ENCODE data around the gene RMND1. TPM values are rescaled to one million over a fixed set of nuclear protein-coding genes. Genes with fewer than 3 reads are reported as not detected.

The RMND1 gene
- total and polyA plus RNA-seq, 12 donors: 19.1 to 62.4 (median 26.1) TPM

DNA sequence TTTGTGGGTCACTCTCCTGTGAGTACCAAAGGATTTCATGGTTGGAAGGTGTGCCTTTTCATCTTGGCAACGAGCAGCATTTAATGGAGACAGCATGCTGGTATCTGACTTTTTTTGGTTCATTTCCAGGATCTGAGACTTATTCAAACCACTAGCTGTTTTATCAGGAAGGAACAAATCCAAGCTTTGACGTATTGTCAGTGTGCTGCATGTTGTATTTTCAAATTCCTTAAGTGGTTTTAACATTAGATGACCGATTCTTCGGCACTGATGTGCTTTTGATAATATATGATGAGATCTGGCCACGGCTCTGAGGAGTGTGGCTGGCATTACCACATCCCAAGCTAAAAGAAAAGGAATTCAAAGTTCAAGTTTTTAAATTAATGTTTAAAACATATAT is 6.4 kb downstream of the RMND1 start:
- H3K4me3 ChIP-seq: no peak overlapping the region
- H3K27ac ChIP-seq: peak overlapping the region in 4 of 5 donors; percentile 6 to 72 (median 56)
- no peaks in the 10 kb centered on the region for H3K36me3 ChIP-seq (replicated peaks in 1 of 2)
- H3K4me1 ChIP-seq (replicated peaks in 1 of 2): peaks cover 19 to 27% of the 10 kb centered on the region in 2 donors
- H3K9me3 ChIP-seq (replicated peaks in 1 of 3): no peaks in the 10 kb centered on the region
- no peak for DNase-seq
- 17 to 26% (median 21%) methylated on average over 5 of the region's 5 CpGs for whole genome bisulfite sequencing, 4 donors
- no peaks in the 10 kb centered on the region for H3K27me3 ChIP-seq
- TF ChIP-seq, protein P1, sequence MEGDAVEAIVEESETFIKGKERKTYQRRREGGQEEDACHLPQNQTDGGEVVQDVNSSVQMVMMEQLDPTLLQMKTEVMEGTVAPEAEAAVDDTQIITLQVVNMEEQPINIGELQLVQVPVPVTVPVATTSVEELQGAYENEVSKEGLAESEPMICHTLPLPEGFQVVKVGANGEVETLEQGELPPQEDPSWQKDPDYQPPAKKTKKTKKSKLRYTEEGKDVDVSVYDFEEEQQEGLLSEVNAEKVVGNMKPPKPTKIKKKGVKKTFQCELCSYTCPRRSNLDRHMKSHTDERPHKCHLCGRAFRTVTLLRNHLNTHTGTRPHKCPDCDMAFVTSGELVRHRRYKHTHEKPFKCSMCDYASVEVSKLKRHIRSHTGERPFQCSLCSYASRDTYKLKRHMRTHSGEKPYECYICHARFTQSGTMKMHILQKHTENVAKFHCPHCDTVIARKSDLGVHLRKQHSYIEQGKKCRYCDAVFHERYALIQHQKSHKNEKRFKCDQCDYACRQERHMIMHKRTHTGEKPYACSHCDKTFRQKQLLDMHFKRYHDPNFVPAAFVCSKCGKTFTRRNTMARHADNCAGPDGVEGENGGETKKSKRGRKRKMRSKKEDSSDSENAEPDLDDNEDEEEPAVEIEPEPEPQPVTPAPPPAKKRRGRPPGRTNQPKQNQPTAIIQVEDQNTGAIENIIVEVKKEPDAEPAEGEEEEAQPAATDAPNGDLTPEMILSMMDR (IDR thresholded peaks at IDR 0.05): no peak
- TF ChIP-seq POLR2A (IDR thresholded peaks at IDR 0.05): no peak
- intact Hi-C loops (cut with DNase I): no loop called here

DNA sequence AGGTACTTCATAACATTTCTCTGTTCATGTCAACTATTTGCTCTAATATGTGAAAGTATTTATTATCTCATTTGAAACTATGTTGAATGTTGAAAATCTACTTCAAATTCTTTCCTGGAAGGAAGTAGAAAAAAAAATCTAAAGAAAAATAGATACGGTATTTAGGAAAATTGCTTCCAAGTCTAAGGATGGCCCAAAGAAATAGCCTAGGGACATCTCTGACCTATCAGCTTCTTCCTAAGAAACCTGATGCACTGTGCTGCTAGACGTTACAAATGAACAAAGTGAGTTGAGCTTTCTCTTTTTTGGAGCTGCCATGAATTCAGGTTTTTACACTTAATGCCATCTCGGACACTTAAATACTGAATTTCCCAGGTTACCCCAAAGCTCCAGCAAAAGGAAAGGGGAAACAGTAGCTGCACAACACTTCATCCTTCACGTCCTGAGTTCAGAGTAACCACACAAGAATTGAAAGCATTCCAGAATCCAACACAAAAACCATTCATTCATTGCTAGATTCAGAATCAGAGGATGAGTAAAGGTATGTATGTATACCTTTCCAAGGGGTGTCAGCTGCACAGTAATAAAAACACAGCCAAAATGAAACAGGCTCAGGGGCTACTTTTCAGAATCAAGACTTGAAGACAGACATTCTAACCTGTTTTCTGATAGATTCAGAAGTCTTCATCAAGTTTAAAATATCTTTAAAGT is 7.9 kb downstream of the RMND1 start:
- DNase-seq: no peak
- Histone ChIP-seq H3K27me3 (no peaks in the 10 kb centered on the region), H3K9me3 (replicated peaks in 1 of 3) (no peaks in the 10 kb centered on the region), H3K27ac (no peak overlapping the region), H3K4me3 (no peak overlapping the region), H3K36me3 (replicated peaks in 1 of 2) (no peaks in the 10 kb centered on the region), H3K4me1 (replicated peaks in 1 of 2) (peaks cover 20 to 30% of the 10 kb centered on the region in 2 donors)
- 80 to 85% (median 82%) methylated on average over 4 of the region's 4 CpGs for WGBS, 4 donors
- TF ChIP-seq, protein P1 (IDR thresholded peaks at IDR 0.05): no peak
- no peak for TF ChIP-seq POLR2A (IDR thresholded peaks at IDR 0.05)
- intact Hi-C loops (cut with DNase I): no loop called here

DNA sequence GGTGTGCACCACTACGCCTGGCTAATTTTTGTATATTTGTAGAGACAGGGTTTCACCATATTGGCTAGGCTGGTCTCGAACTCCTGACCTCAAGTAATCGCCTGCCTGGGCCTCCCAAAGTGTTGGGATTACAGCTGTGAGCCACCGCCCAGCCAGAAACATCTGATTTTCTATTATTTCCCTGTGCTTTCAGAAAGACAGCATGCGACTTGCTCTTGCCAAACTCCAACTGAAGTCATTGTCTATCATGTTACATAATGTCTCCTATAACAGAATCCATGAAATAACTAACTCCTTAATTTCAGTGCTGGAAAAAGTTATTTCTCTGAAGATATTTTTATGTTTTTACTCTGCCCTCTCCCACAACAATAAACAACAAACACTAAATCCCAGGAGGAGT is 8.5 kb downstream of the RMND1 start:
- intact Hi-C loops (cut with DNase I): no loop called here
- DNase-seq: no peak
- Histone ChIP-seq H3K4me1 (replicated peaks in 1 of 2) (peaks cover 20 to 30% of the 10 kb centered on the region in 2 donors), H3K4me3 (no peak overlapping the region), H3K9me3 (replicated peaks in 1 of 3) (no peaks in the 10 kb centered on the region), H3K36me3 (replicated peaks in 1 of 2) (no peaks in the 10 kb centered on the region), H3K27ac (no peak overlapping the region), H3K27me3 (no peaks in the 10 kb centered on the region)
- no peak for TF ChIP-seq POLR2A (IDR thresholded peaks at IDR 0.05)
- TF ChIP-seq, protein P1 (IDR thresholded peaks at IDR 0.05): no peak
- WGBS, 4 donors: 92 to 93% (median 93%) methylated on average over 5 of the region's 5 CpGs

DNA sequence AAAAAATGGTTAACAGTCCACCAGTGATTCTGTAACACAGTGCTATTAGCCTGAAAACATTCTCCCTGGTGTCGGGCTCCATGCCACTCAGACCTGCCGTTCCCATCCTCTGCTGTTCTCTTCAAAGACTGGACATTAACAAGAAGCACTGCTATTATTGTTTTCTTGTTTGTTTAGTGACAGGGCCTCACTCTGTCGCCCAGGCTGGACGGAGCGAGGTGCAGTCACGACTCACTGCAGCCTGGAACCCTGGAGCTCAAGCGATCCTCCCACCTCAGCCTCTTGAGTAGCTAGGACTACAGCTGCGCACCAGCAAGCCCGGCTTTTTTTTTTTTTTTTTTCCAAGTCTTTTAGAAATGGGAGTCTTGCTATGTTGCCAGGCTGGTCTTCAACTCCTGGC is 9.6 kb downstream of the RMND1 start:
- H3K9me3 ChIP-seq (replicated peaks in 1 of 3): no peaks in the 10 kb centered on the region
- no peaks in the 10 kb centered on the region for H3K27me3 ChIP-seq
- intact Hi-C loops (cut with DNase I): no loop called here
- H3K4me3 ChIP-seq: no peak overlapping the region
- TF ChIP-seq POLR2A (IDR thresholded peaks at IDR 0.05): no peak
- TF ChIP-seq, protein P1 (IDR thresholded peaks at IDR 0.05): no peak
- WGBS, 4 donors: 89 to 91% (median 90%) methylated on average over 9 of the region's 9 CpGs
- no peaks in the 10 kb centered on the region for H3K36me3 ChIP-seq (replicated peaks in 1 of 2)
- no peak for DNase-seq
- peaks cover 20 to 30% of the 10 kb centered on the region in 2 donors for H3K4me1 ChIP-seq (replicated peaks in 1 of 2)
- no peak overlapping the region for H3K27ac ChIP-seq

Measured in adrenal gland (tissue), 12 donors.